GM06990 (cell line): ENCODE results near the gene NOL3.

ENCODE experiments used
- DNase-seq: peaks from one replicate; pipeline ENCODE4 v3.0.0-alpha.2; 2011; ENCODE audit not compliant: insufficient read length; ENCODE audit errors: extremely low read depth
- H3K27me3 ChIP-seq: replicated peaks from 2 replicates; pipeline ENCODE4 v1.6.0; 2011; ENCODE audit warnings: low read length; ENCODE audit not compliant: control insufficient read depth, insufficient read depth
- H3K36me3 ChIP-seq: 2 replicates; pipeline ENCODE4 v1.5.1; 2011; ENCODE audit warnings: low read length; ENCODE audit not compliant: control insufficient read depth, insufficient read depth
- H3K4me3 ChIP-seq: replicated peaks from 2 replicates; pipeline ENCODE4 v1.5.1; 2011; ENCODE audit warnings: low read depth, mild to moderate bottlenecking, control low read depth, low read length
- TF ChIP-seq, protein P1 (sequence below): IDR thresholded peaks from 2 replicates; pipeline ENCODE4 v1.5.1; 2011; ENCODE audit warnings: low read length, control low read depth, mild to moderate bottlenecking, inconsistent platforms; ENCODE audit not compliant: insufficient read depth, poor library complexity, severe bottlenecking

NOL3 gene

DNA sequence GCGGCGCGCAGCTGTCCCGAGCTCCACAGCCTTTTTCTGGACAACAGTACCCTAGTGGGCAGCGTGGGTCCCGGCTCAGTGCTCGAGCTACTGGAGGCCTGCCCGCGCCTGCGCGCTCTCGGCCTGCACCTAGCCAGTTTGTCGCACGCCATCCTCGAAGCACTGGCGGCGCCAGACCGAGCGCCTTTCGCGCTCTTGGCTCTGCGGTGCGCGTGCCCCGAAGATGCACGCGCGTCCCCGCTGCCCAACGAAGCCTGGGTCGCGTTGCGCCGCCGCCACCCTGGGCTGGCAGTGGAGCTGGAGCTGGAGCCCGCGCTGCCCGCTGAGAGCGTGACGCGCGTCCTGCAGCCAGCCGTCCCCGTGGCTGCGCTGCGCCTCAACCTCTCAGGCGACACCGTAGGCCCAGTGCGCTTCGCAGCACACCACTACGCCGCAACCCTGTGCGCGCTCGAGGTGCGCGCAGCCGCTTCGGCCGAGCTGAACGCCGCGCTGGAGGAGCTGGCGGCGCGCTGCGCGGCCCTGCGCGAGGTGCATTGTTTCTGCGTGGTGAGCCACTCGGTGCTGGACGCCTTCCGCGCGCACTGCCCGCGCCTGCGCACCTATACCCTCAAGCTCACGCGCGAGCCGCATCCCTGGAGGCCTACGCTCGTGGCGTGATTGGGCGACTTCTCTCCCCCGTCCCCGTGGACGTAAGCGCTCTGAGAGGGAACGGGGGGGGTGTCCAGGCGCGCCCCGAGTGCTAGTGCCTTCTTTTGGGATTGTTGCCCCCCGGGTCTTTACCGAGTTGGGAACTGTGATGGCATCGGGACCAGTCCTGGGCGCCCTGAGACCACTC is 7.0 kb upstream of the NOL3 start:
- TF ChIP-seq, protein P1, sequence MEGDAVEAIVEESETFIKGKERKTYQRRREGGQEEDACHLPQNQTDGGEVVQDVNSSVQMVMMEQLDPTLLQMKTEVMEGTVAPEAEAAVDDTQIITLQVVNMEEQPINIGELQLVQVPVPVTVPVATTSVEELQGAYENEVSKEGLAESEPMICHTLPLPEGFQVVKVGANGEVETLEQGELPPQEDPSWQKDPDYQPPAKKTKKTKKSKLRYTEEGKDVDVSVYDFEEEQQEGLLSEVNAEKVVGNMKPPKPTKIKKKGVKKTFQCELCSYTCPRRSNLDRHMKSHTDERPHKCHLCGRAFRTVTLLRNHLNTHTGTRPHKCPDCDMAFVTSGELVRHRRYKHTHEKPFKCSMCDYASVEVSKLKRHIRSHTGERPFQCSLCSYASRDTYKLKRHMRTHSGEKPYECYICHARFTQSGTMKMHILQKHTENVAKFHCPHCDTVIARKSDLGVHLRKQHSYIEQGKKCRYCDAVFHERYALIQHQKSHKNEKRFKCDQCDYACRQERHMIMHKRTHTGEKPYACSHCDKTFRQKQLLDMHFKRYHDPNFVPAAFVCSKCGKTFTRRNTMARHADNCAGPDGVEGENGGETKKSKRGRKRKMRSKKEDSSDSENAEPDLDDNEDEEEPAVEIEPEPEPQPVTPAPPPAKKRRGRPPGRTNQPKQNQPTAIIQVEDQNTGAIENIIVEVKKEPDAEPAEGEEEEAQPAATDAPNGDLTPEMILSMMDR, result no peak
- H3K27me3 ChIP-seq, result no peaks in the 10 kb centered on the region; the same call in 1 of the 2 replicates
- no peaks in the 10 kb centered on the region; the same call in 1 of the 2 replicates for H3K36me3 ChIP-seq
- peak; percentile 78 for DNase-seq
- peak overlapping the region; percentile 22 for H3K4me3 ChIP-seq

DNA sequence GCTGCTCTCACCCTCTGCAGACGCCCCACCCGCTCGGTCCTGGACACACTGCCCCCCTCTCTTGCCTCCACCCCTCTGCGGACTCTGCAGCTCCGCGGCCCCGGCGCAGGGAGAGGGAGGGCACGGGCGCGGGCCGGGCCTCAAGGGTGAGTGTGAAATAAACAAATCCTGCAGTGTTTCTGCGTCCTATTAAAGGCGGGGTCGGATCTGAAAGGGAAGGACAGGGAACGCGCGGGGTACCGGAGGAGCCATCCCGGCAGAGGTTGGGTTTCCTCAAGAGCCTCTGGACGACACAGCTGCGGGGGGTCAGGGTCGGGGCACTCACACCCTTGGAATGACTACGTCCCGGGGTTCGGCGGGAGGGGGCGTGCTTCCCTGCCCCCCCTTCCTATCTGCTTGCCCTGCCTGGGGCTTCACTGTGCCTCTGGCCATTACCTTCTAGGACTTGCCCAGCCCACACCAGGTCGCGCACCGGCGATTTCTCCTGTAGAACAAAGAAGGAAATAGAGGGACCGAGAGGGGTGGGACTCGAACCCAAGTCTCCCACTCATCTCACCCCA is 6.3 kb upstream of the NOL3 start:
- H3K4me3 ChIP-seq, result no peak overlapping the region
- H3K36me3 ChIP-seq, result no peaks in the 10 kb centered on the region; the same call in 1 of the 2 replicates
- TF ChIP-seq, protein P1, result no peak
- no peak for DNase-seq
- H3K27me3 ChIP-seq, result no peaks in the 10 kb centered on the region; the same call in 1 of the 2 replicates

DNA sequence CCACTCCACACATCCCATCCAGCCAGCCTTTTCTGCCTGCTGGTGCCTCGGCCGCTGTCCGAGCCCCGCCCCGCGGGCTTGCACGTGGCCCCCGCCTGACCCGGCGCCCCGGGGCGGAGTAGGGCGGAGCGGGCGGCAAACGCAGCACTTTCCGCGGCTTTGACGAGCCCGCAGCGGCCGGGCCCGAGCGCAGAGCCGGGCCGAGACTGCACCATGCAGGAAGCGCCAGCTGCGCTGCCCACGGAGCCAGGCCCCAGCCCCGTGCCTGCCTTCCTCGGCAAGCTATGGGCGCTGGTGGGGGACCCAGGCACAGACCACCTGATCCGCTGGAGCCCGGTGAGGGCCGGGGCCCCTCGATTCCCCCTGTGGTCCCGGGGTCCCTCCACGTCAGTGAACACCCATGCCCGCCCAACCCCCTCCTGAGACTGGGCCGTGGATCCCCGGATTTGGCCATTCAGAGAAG is 5.7 kb upstream of the NOL3 start, which contains the start of gene HSF4:
Gene HSF4, plus strand, starts transcription at position 147 of the 463 bp plus-strand sequence. Its CDS starts 67 bp downstream, at position 214.
- DNase-seq, result no peak
- TF ChIP-seq, protein P1, result no peak
- H3K4me3 ChIP-seq, result no peak within 1 kb of the TSS; the same call in 1 of the 2 replicates
- no peaks in the 10 kb centered on the region; the same call in 1 of the 2 replicates for H3K36me3 ChIP-seq
- H3K27me3 ChIP-seq, result no peaks in the 10 kb centered on the region; the same call in 1 of the 2 replicates

DNA sequence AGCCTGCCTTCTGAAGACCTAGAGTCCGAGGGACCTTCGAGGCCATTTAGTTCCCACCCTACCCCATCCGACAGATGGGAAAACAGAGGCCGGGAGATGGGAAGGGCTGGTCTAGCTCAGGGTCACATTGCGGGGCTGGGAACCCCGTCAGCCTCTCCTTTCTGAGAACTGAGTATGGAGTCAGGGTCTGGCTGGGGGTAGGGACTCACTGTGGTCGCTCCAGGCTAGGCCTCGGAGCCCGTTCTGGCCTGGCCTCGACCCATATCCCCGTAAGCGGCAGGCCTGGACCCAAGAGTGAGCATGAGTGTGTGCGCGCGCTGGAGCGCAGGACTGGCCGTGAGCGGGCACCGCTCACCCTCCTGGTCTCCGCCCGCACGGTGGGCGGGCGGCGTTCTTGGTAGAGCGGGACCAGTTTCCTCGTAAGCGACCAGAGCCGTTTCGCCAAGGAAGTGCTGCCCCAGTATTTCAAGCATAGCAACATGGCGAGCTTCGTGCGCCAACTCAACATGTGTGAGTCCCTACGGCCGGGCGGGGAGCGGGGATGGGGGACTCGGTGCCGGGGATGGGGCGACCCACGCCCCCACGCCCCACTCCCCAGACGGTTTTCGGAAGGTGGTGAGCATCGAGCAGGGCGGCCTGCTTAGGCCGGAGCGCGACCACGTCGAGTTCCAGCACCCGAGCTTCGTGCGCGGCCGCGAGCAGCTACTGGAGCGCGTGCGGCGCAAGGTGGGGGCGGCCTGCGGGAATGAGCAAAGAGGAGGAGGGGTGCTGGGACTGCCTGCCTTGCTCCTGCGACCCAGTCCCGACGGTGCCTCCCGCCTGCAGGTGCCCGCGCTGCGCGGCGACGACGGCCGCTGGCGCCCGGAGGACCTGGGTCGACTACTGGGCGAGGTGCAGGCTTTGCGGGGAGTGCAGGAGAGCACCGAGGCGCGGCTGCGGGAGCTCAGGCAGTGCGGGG is 4.9 kb upstream of the NOL3 start:
- Histone ChIP-seq H3K4me3 (no peak overlapping the region), H3K27me3 (no peaks in the 10 kb centered on the region; the same call in 1 of the 2 replicates), H3K36me3 (no peaks in the 10 kb centered on the region; the same call in 1 of the 2 replicates)
- TF ChIP-seq, protein P1, result no peak
- DNase-seq, result no peak

DNA sequence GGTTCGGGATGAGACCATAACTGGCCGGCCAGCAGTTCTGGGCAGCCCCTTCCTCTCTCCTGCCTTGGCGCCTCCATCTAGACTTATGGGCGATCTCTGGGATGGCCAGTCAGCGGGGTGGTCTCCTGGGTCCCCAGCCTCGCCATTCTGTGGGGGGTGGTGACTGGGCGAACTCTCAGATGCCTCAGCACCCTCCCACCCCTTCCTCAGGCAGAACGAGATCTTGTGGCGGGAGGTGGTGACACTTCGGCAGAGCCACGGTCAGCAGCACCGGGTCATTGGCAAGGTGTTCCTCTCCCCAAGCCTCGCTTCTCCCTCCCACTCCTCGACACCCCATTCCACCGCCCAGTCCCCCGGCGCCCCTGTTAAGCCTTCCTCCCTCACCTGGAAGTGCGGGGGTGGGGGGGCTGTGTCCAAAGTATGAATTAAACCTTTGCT is 4.2 kb upstream of the NOL3 start:
- no peaks in the 10 kb centered on the region; the same call in 1 of the 2 replicates for H3K27me3 ChIP-seq
- TF ChIP-seq, protein P1, result no peak
- no peak overlapping the region for H3K4me3 ChIP-seq
- no peaks in the 10 kb centered on the region; the same call in 1 of the 2 replicates for H3K36me3 ChIP-seq
- no peak for DNase-seq
